Spleen (tissue), 11 donors: ENCODE data around the gene ECI1. TPM values are rescaled to one million over a fixed set of nuclear protein-coding genes. Genes with fewer than 3 reads are reported as not detected.

Experiments
- DNase-seq: peaks from one replicate; pipeline ENCODE4 v3.0.0-alpha.2; 2020
- H3K27ac ChIP-seq, 8 donors: fragments of 200-600 bp; sonication (generic) in 7 of 8; 1 replicate in 4 of 8; 2 replicates in 4 of 8; pipeline versions ENCODE4 v1.5.0 to v1.8.0; 2016 to 2021; ENCODE audit warnings: inconsistent platforms in 4 of 8, mild to moderate bottlenecking in 4 of 8, moderate library complexity in 1 of 8
- H3K27me3 ChIP-seq, 7 donors: fragments of 200-600 bp; sonication (generic) in 6 of 7; replicated peaks in 1 of 7; 1 replicate in 4 of 7; 2 replicates in 3 of 7; pipeline versions ENCODE4 v1.5.0 to v1.8.0; 2016 to 2021; ENCODE audit warnings: inconsistent platforms in 3 of 7, mild to moderate bottlenecking in 1 of 7
- H3K36me3 ChIP-seq, 6 donors: fragments of 200-600 bp; sonication (generic) in 5 of 6; 1 replicate in 4 of 6; 2 replicates in 2 of 6; pipeline versions ENCODE4 v1.5.0 to v1.8.0; 2016 to 2021; ENCODE audit warnings: inconsistent platforms in 2 of 6
- H3K4me1 ChIP-seq, 6 donors: fragments of 200-600 bp; sonication (generic) in 5 of 6; 1 replicate in 3 of 6; 2 replicates in 3 of 6; pipeline versions ENCODE4 v1.5.0 to v1.8.0; 2016 to 2021; ENCODE audit warnings: inconsistent platforms in 3 of 6
- H3K4me3 ChIP-seq, 8 donors: fragments of 200-600 bp; sonication (generic) in 7 of 8; 1 replicate in 4 of 8; 2 replicates in 4 of 8; pipeline versions ENCODE4 v1.5.0 to v1.8.0; 2016 to 2021; ENCODE audit warnings: inconsistent platforms in 4 of 8, mild to moderate bottlenecking in 4 of 8, moderate library complexity in 2 of 8
- H3K9me3 ChIP-seq, 8 donors: fragments of 200-600 bp; sonication (generic) in 7 of 8; 1 replicate in 4 of 8; 2 replicates in 4 of 8; pipeline versions ENCODE4 v1.5.0 to v1.8.0; 2016 to 2021; ENCODE audit warnings: inconsistent platforms in 4 of 8
- CTCF ChIP-seq, 11 experiments: fragments of 200-600 bp in 7 of 11; fragments of 450-650 bp in 4 of 11; sonication (generic) in 4 of 11; IDR thresholded peaks in 8 of 11; conservative IDR thresholded peaks in 3 of 11; 1 replicate in 7 of 11; 2 replicates in 4 of 11; pipeline versions ENCODE4 v1.4.0 to v1.8.0; 2016 to 2021; ENCODE audit warnings: antibody characterized with exemption in 11 of 11, inconsistent platforms in 4 of 11, mild to moderate bottlenecking in 1 of 11
- POLR2A ChIP-seq, 3 donors: fragments of 450-650 bp; IDR thresholded peaks; one replicate each; pipeline ENCODE4 v1.5.1; 2017; ENCODE audit warnings: antibody characterized with exemption in 3 of 3, mild to moderate bottlenecking in 1 of 3
- POLR2AphosphoS5 ChIP-seq, 3 donors: sonication (generic); formaldehyde crosslinking; IDR thresholded peaks; one replicate each; pipeline ENCODE4 v1.5.1; 2017; ENCODE audit warnings: antibody characterized with exemption in 3 of 3
- WGBS, 5 donors: extraction: QIAGEN DNeasy Blood & Tissue Kit in 3 of 5; methylation state at CpG; one replicate each; pipeline versions ENCODE4 v1.1.5 to v1.1.7; 2013 to 2018; 5-methylcytosine and 5-hydroxymethylcytosine counted together
- intact Hi-C: fragments of 100-400 bp; cut with DNase I; formaldehyde crosslinking; loops from one replicate; pipeline ENCODE4 v1.15.0; 2023; ENCODE audit warnings: low total_unique reads
- polyA plus RNA-seq, 3 donors: library from polyadenylated mRNA; stranded (reverse); fragments of 200-250 nt; gene quantifications; one replicate each; pipeline ENCODE4 v1.2.1, GENCODE V29; 2013
- total RNA-seq, 7 donors: library from RNA; depleted of rRNA in 3 of 7; stranded (reverse); fragments of >200 nt in 3 of 7; fragmentation: NEBNext Ultra II Directional in 4 of 7; extraction: Animal tissue kit (Norgen Biotek cat#: 25700) in 4 of 7; gene quantifications; one replicate each; pipeline versions ENCODE4 v1.1.0 to v1.2.1, GENCODE V29; 2016 to 2021
- donor health status: healthy with polysubstance abuse.
- donor health status: DM: no; HTN: no; CAD: no; lungs with moderate emphysema.
- donor health status: DM: no; HTN: no; CAD: no.
- donor health status: Bipolar disorder and iron deficiency.
- donor health status: healthy.
- donor health status: DM: no; HTN: no; CAD: no.
- donor health status: DM: yes; HTN: yes; CAD: no.

Gene ECI1
- total and polyA plus RNA-seq, 10 donors: 20.6 to 54.8 (median 34.0) TPM

GRCh38 chr16:2228161-2228824 lies 23.1 kb downstream of the ECI1 start:
- no peak overlapping the region for H3K27ac ChIP-seq
- intact Hi-C loops: no loop called here
- H3K27me3 ChIP-seq: peaks cover 0 to 4% (median 0%) of the 10 kb centered on the region in 7 donors
- H3K4me3 ChIP-seq: no peak overlapping the region
- no peaks in the 10 kb centered on the region for H3K9me3 ChIP-seq
- peaks cover 13 to 73% (median 54%) of the 10 kb centered on the region in 6 donors for H3K4me1 ChIP-seq
- no peak for DNase-seq
- no peak for TF ChIP-seq CTCF (IDR thresholded peaks at IDR 0.05 in 8 of 11, conservative IDR thresholded peaks at IDR 0.05 in 3 of 11)
- TF ChIP-seq POLR2AphosphoS5 (IDR thresholded peaks at IDR 0.05): no peak
- no peak for TF ChIP-seq POLR2A (IDR thresholded peaks at IDR 0.05)
- peaks cover 11 to 75% (median 55%) of the 10 kb centered on the region in 6 donors for H3K36me3 ChIP-seq
- 88 to 99% (median 94%) methylated on average over 5 to 25 of the region's 25 CpGs for WGBS, 5 donors

- 94 to 95% (median 94%) methylated on average over 6 of the region's 6 CpGs for WGBS, 5 donors
These were observed 24.5 kb downstream of the ECI1 start for GRCh38 chr16:2226918-2227317.

GRCh38 chr16:2226245-2226793 lies 25.1 kb downstream of the ECI1 start:
- no peak for DNase-seq
- no peaks in the 10 kb centered on the region for H3K9me3 ChIP-seq
- 63 to 82% (median 76%) methylated on average over 9 of the region's 9 CpGs for WGBS, 5 donors
- no peaks in the 10 kb centered on the region for H3K27me3 ChIP-seq
- TF ChIP-seq CTCF (IDR thresholded peaks at IDR 0.05 in 8 of 11, conservative IDR thresholded peaks at IDR 0.05 in 3 of 11): no peak
- TF ChIP-seq POLR2A (IDR thresholded peaks at IDR 0.05): no peak
- no peak for TF ChIP-seq POLR2AphosphoS5 (IDR thresholded peaks at IDR 0.05)
- H3K4me3 ChIP-seq: no peak overlapping the region
- H3K36me3 ChIP-seq: peaks cover 6 to 55% (median 36%) of the 10 kb centered on the region in 6 donors
- peak overlapping the region in 3 of 8 donors; percentile 22 to 48 (median 46) for H3K27ac ChIP-seq
- intact Hi-C loops: no loop called here
- H3K4me1 ChIP-seq: peaks cover 13 to 74% (median 58%) of the 10 kb centered on the region in 6 donors

More at GRCh38 chr16:2226918-2227317, 24.5 kb downstream of the ECI1 start:
- Histone ChIP-seq H3K36me3 (peaks cover 6 to 61% (median 41%) of the 10 kb centered on the region in 6 donors), H3K4me3 (no peak overlapping the region), H3K4me1 (peaks cover 13 to 80% (median 59%) of the 10 kb centered on the region in 6 donors), H3K27me3 (no peaks in the 10 kb centered on the region), H3K27ac (peak overlapping the region in 1 of 8 donors; percentile 46), H3K9me3 (no peaks in the 10 kb centered on the region)
- no peak for DNase-seq
- TF ChIP-seq POLR2A (IDR thresholded peaks at IDR 0.05) (no peak), CTCF (IDR thresholded peaks at IDR 0.05 in 8 of 11, conservative IDR thresholded peaks at IDR 0.05 in 3 of 11) (no peak), POLR2AphosphoS5 (IDR thresholded peaks at IDR 0.05) (no peak)
- intact Hi-C loops: no loop called here

GRCh38 chr16:2223942-2224486 lies 27.4 kb downstream of the ECI1 start:
- Histone ChIP-seq H3K4me3 (peak overlapping the region; percentile 68 to 99 (median 92)), H3K36me3 (peaks cover 2 to 32% (median 14%) of the 10 kb centered on the region in 6 donors), H3K27ac (peak overlapping the region; percentile 78 to 96 (median 91)), H3K4me1 (peaks cover 13 to 51% (median 39%) of the 10 kb centered on the region in 6 donors), H3K9me3 (no peaks in the 10 kb centered on the region), H3K27me3 (no peaks in the 10 kb centered on the region)
- DNase-seq: no peak
- TF ChIP-seq CTCF (IDR thresholded peaks at IDR 0.05 in 8 of 11, conservative IDR thresholded peaks at IDR 0.05 in 3 of 11) (peak in 2 of 11 experiments; percentile 10 to 22), POLR2A (IDR thresholded peaks at IDR 0.05) (no peak)
- intact Hi-C loops: no loop called here
- WGBS, 5 donors: 5 to 9% (median 7%) methylated on average over 16 to 22 of the region's 22 CpGs
